ENCODE data around the gene MYLK3. TPM values are rescaled to one million over a fixed set of nuclear protein-coding genes. Genes with fewer than 3 reads are reported as not detected.

Gene MYLK3
- total RNA-seq, 1 donor from 2014 or later, result not detected

DNA sequence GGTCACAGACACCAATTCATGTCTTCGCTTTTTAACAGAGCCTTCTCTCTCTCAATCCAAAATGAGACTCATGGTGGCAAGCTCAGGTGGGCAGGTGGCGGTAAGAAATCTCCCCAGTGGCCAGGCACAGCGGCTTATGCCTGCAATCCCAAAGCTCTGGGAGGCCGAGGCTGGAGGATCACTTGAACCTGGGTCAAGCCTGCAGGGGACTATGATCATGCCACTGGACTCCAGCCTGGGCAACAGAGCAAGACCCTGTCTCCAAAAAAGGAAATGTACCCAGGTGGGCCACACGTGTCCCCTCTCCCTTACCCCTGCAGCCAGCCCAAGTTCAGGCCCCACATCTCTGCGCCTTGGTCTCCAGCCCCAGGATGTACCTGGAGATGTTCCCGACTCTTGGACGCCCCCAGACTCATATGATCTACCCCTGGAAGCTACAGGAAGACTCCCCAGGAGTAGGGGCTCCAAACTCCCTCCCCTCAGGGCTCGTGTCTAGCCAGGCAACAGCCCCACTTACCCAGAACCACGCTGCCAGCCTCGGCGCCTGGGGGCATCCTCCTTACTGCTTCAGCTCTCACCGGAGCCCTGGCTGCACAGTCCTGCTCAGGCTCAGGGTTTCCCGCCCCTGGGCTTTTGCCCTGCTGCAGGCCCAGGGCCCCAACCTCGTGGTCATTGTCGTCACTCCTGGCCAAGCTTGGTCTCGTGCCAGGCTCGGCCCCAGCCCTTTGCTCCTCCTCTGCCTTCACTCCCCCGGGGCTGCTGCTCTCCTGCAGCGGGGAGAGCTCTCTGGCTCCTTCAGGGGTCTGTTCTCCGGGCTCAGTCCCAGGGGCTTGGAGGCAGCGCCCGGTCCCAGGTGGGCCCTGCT, 16.2 kb downstream of the MYLK3 start:
- TF ChIP-seq, protein P1, sequence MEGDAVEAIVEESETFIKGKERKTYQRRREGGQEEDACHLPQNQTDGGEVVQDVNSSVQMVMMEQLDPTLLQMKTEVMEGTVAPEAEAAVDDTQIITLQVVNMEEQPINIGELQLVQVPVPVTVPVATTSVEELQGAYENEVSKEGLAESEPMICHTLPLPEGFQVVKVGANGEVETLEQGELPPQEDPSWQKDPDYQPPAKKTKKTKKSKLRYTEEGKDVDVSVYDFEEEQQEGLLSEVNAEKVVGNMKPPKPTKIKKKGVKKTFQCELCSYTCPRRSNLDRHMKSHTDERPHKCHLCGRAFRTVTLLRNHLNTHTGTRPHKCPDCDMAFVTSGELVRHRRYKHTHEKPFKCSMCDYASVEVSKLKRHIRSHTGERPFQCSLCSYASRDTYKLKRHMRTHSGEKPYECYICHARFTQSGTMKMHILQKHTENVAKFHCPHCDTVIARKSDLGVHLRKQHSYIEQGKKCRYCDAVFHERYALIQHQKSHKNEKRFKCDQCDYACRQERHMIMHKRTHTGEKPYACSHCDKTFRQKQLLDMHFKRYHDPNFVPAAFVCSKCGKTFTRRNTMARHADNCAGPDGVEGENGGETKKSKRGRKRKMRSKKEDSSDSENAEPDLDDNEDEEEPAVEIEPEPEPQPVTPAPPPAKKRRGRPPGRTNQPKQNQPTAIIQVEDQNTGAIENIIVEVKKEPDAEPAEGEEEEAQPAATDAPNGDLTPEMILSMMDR (IDR thresholded peaks at IDR 0.05; ENCODE audit: insufficient read depth, low read length, poor library complexity, severe bottlenecking), result no peak
- no peak overlapping the region for H3K4me3 ChIP-seq (ENCODE audit: low read depth, low read length)
- H3K36me3 ChIP-seq (ENCODE audit: control insufficient read depth, insufficient read depth, low read length), result no peaks in the 10 kb centered on the region
- H3K27me3 ChIP-seq (ENCODE audit: control insufficient read depth, insufficient read depth, low read length), result peaks cover 3% of the 10 kb centered on the region
- no peak for DNase-seq (ENCODE audit: low read depth)

DNA sequence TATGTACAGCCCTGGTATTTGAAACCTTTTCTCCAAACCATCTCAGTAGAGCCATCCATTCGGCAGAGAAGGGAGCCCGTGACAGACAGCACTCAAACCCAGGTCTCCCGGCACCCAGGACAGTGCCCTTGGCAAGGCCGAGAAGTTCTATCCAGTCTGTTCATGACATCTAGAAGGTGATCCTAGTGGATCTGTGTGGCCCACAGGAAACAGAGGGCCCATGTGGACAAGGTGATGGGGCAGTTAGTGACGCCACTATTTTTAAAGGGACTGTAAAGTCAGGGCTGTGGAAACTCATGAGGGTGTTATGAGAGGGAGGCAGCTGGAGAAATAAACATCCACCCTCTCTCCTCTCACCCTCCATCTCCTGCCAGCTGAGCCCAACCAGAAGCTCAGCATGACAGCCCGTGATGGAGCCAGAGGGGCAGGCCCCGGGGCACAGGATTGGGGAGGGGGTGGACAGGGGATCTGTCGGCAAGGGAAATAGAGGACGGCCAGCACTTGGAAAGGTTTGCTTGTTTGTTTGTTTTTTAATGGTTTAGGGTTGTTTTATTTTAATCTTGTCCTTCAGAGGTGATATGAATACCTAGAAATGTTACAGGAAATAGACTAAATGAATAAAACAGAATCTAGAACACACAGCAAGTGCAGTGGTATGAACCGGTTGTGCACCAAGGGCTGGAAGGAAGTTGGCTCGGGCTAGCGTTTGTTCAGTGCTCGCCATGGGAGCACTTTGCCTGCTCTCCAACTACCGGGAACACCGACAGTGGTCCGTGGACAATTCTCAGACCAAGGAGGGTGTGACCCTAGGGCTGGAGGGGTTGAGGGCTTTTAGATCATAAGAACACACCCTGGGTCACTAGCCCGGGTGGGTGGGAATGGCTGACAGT, 17.1 kb downstream of the MYLK3 start:
- TF ChIP-seq, protein P1 (IDR thresholded peaks at IDR 0.05; ENCODE audit: insufficient read depth, low read length, poor library complexity, severe bottlenecking), result no peak
- no peak for DNase-seq (ENCODE audit: low read depth)
- no peaks in the 10 kb centered on the region for H3K36me3 ChIP-seq (ENCODE audit: control insufficient read depth, insufficient read depth, low read length)

DNA sequence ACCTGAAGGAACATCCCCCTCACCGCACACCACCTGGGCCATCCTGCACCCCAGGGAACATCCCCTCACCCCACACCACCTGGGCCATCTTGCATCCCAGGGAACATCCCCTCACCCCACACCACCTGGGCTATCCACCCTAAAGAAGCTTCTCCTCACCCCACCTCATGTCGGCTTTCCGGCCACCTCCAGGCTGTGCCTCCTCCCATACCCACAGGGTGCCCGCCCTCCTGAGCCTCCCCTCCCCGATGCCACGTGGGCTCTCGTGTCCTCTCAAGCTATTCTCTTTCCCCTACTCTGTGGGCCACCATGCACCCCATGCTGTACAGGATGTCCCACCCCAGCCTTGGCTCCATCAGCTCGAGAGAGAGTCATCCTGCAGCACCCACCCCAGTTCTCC, 18.0 kb downstream of the MYLK3 start:
- TF ChIP-seq, protein P1 (IDR thresholded peaks at IDR 0.05; ENCODE audit: insufficient read depth, low read length, poor library complexity, severe bottlenecking), result no peak
- H3K4me3 ChIP-seq (ENCODE audit: low read depth, low read length), result no peak overlapping the region
- peaks cover 3% of the 10 kb centered on the region for H3K27me3 ChIP-seq (ENCODE audit: control insufficient read depth, insufficient read depth, low read length)
- DNase-seq (ENCODE audit: low read depth), result no peak
- H3K36me3 ChIP-seq (ENCODE audit: control insufficient read depth, insufficient read depth, low read length), result no peaks in the 10 kb centered on the region

More for the DNA sequence above, 17.1 kb downstream of the MYLK3 start:
- peaks cover 3% of the 10 kb centered on the region for H3K27me3 ChIP-seq (ENCODE audit: control insufficient read depth, insufficient read depth, low read length)
- no peak overlapping the region for H3K4me3 ChIP-seq (ENCODE audit: low read depth, low read length)

DNA sequence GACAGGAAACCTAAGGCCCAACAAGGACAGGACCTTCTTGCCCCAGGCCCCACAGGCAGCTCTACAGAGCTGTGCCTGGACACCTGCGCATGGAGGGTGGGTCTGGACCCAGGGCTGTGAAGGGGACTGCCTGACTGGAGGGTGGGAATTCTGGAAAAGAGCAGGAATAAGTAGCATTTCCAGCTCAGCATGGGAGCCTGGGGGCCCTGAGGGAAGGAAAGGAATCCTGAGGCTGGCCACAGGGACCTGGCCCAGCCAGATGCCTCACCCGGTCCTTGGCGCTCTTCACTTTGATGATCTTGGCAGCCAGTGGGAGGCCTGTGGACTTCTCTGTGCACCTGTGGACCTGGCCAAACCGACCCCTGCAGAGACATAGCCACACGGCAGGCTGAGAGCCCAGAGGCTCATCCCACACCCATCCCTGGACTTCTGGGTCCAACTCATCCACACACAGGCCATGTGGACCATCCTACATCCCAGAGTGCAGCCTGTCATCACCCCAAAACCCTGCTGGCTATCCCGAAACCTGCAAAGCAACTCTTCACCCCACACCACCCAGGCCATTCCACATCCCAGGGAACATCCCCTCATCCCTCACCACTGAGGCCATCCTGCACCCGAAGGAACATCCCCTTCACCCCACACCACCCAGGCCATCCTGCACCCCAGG, 18.7 kb downstream of the MYLK3 start:
- TF ChIP-seq, protein P1 (IDR thresholded peaks at IDR 0.05; ENCODE audit: insufficient read depth, low read length, poor library complexity, severe bottlenecking), result no peak
- Histone ChIP-seq H3K36me3 (ENCODE audit: control insufficient read depth, insufficient read depth, low read length) (no peaks in the 10 kb centered on the region), H3K4me3 (ENCODE audit: low read depth, low read length) (no peak overlapping the region), H3K27me3 (ENCODE audit: control insufficient read depth, insufficient read depth, low read length) (peaks cover 3% of the 10 kb centered on the region)
- no peak for DNase-seq (ENCODE audit: low read depth)

DNA sequence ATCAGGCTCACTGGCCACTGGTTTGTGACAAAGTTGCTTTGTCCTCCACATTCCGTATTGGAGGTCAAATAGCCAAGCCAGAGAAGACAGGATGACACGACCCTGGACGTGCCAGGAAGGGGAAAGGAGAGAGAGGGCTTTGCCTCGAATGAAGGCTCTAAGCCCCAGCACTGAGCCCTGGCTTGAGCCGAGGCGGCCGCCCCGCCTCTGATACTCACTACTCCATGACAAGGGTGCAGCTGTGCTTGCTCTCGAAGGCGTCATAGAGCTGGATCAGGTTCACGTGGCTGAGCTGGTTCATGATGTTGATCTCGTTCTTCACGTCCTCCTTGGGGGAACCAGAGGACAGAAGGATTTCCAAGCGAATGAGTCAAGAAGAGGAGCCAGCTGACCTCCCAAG, 19.3 kb downstream of the MYLK3 start:
- Histone ChIP-seq H3K4me3 (ENCODE audit: low read depth, low read length) (no peak overlapping the region), H3K36me3 (ENCODE audit: control insufficient read depth, insufficient read depth, low read length) (no peaks in the 10 kb centered on the region), H3K27me3 (ENCODE audit: control insufficient read depth, insufficient read depth, low read length) (peaks cover 3% of the 10 kb centered on the region)
- TF ChIP-seq, protein P1 (IDR thresholded peaks at IDR 0.05; ENCODE audit: insufficient read depth, low read length, poor library complexity, severe bottlenecking), result no peak
- no peak for DNase-seq (ENCODE audit: low read depth)

All from kidney epithelial cell (primary cell).